Keratinocyte (primary cell): ENCODE data around the gene USP48. TPM values are rescaled to one million over a fixed set of nuclear protein-coding genes. Genes with fewer than 3 reads are reported as not detected.

ENCODE experiments used
- DNase-seq: peaks from one replicate; pipeline ENCODE4 v3.0.0-alpha.2; 2011; ENCODE audit warnings: low read depth, missing footprints, low spot score
- FAIRE-seq: peaks from 2 replicates; lab custom pipeline; 2011; peaks lifted over from hg19 to GRCh38; lab: Jason Lieb, UNC
- H2AFZ ChIP-seq: 2 replicates; pipeline ENCODE4 v1.6.0; 2012; ENCODE audit warnings: low read length, control low read depth, inconsistent platforms; ENCODE audit not compliant: control insufficient read depth
- H3K27ac ChIP-seq: 2 replicates; pipeline ENCODE4 v1.5.1; 2011; ENCODE audit warnings: low read length; ENCODE audit not compliant: control insufficient read depth, insufficient read depth
- H3K27me3 ChIP-seq: 3 replicates; pipeline ENCODE4 v1.6.0; 2011; ENCODE audit warnings: low read length; ENCODE audit not compliant: control insufficient read depth, insufficient read depth; ENCODE audit errors: extremely low read depth
- H3K36me3 ChIP-seq, 2 experiments: 2 replicates in 1 of 2; 3 replicates in 1 of 2; pipeline ENCODE4 v1.5.1; 2011; ENCODE audit warnings: low read length in 2 of 2, mild to moderate bottlenecking in 1 of 2; ENCODE audit not compliant: control insufficient read depth in 2 of 2, insufficient read depth in 2 of 2; ENCODE audit errors: extremely low read depth in 1 of 2
- H3K4me1 ChIP-seq: 3 replicates; pipeline ENCODE4 v1.5.1; 2011; ENCODE audit warnings: low read length; ENCODE audit not compliant: control insufficient read depth, insufficient read depth; ENCODE audit errors: extremely low read depth
- H3K4me2 ChIP-seq: 3 replicates; pipeline ENCODE4 v1.6.0; 2011; ENCODE audit warnings: low read depth, low read length; ENCODE audit not compliant: control insufficient read depth, insufficient read depth; ENCODE audit errors: extremely low read depth
- H3K4me3 ChIP-seq, 3 experiments: fragments of 200-600 bp in 1 of 3; sonication (generic) in 1 of 3; 2 replicates in 2 of 3; 3 replicates in 1 of 3; pipeline ENCODE4 v1.5.1; 2011 to 2016; ENCODE audit warnings: low read length in 3 of 3, mild to moderate bottlenecking in 3 of 3, control low read depth in 2 of 3, inconsistent platforms in 1 of 3, low read depth in 1 of 3, mixed read lengths in 1 of 3, mixed run types in 1 of 3, moderate library complexity in 1 of 3; ENCODE audit not compliant: control insufficient read depth in 2 of 3, insufficient read depth in 2 of 3; ENCODE audit errors: extremely low read depth in 1 of 3
- H3K79me2 ChIP-seq: 2 replicates; pipeline ENCODE4 v1.6.0; 2012; ENCODE audit warnings: low read length; ENCODE audit not compliant: control insufficient read depth, insufficient read depth
- H3K9ac ChIP-seq: 3 replicates; pipeline ENCODE4 v1.6.0; 2011; ENCODE audit warnings: low read length; ENCODE audit not compliant: control insufficient read depth, insufficient read depth; ENCODE audit errors: extremely low read depth
- H3K9me1 ChIP-seq: 3 replicates; pipeline ENCODE4 v1.6.0; 2011; ENCODE audit warnings: low read length; ENCODE audit not compliant: control insufficient read depth, insufficient read depth; ENCODE audit errors: extremely low read depth
- H3K9me3 ChIP-seq: 2 replicates; pipeline ENCODE4 v1.5.1; 2012; ENCODE audit warnings: low read depth, low read length; ENCODE audit not compliant: control insufficient read depth
- H4K20me1 ChIP-seq: 3 replicates; pipeline ENCODE4 v1.6.0; 2011; ENCODE audit warnings: low read length; ENCODE audit not compliant: control insufficient read depth, insufficient read depth; ENCODE audit errors: extremely low read depth
- EZH2 ChIP-seq: IDR thresholded peaks from one replicate; pipeline ENCODE4 v1.6.1; 2012; ENCODE audit warnings: inconsistent platforms, mild to moderate bottlenecking, low read length, moderate library complexity
- dilution Hi-C: fragments of 300-500 bp; cut with MboI; formaldehyde crosslinking; loops from one replicate; pipeline ENCODE4 v1.7.0; 2020; ENCODE audit warnings: low sequenced_read_pairs; ENCODE audit not compliant: extremely low pct_ligation_motif_present
- polyA plus RNA-seq, 5 experiments: library from polyadenylated mRNA; depleted of rRNA in 3 of 5; stranded (reverse) in 3 of 5; stranded (forward) in 1 of 5; unstranded in 1 of 5; fragments of >200 nt; gene quantifications; 1 replicate in 1 of 5; 2 replicates in 3 of 5; 3 replicates in 1 of 5; pipeline versions ENCODE4 v1.2.1 to v1.2.3, GENCODE V29; 2011 to 2012; ENCODE audit warnings: missing spikeins in 2 of 5, low read depth in 1 of 5, low replicate concordance in 1 of 5
- TF ChIP-seq, protein P1 (sequence below), 3 experiments: IDR thresholded peaks in 1 of 3; conservative IDR thresholded peaks in 1 of 3; optimal IDR thresholded peaks in 1 of 3; 2 replicates in 2 of 3; 3 replicates in 1 of 3; pipeline versions ENCODE3 to v1.5.1; 2011; ENCODE audit warnings: low read length in 3 of 3, mild to moderate bottlenecking in 3 of 3, moderate library complexity in 2 of 3, control low read depth in 1 of 3, inconsistent platforms in 1 of 3; ENCODE audit not compliant: insufficient read depth in 2 of 3; ENCODE audit errors: extremely low read depth in 1 of 3

Gene USP48
- polyA plus RNA-seq, 1 donor (not counting 4 experiments of a cell fraction or from before 2014, with no cell fraction given), result 33.0 TPM

GRCh38 chr1:21685946-21686678 is 96.8 kb downstream of the USP48 start:
- Histone ChIP-seq H3K4me3 (no peak overlapping the region), H3K27me3 (no peaks in the 10 kb centered on the region), H3K9ac (no peak overlapping the region), H3K4me2 (no peak overlapping the region), H3K4me1 (no peaks in the 10 kb centered on the region), H3K79me2 (no peaks in the 10 kb centered on the region), H3K36me3 (peaks cover 16 to 19% of the 10 kb centered on the region in 2 experiments), H3K9me1 (no peaks in the 10 kb centered on the region), H3K27ac (no peak overlapping the region), H4K20me1 (no peaks in the 10 kb centered on the region), H3K9me3 (no peaks in the 10 kb centered on the region), H2AFZ (no peak overlapping the region)
- dilution Hi-C loops, result no loop called here
- DNase-seq (no peak), FAIRE-seq (no peak)
- TF ChIP-seq EZH2, result no peak
- TF ChIP-seq, protein P1, sequence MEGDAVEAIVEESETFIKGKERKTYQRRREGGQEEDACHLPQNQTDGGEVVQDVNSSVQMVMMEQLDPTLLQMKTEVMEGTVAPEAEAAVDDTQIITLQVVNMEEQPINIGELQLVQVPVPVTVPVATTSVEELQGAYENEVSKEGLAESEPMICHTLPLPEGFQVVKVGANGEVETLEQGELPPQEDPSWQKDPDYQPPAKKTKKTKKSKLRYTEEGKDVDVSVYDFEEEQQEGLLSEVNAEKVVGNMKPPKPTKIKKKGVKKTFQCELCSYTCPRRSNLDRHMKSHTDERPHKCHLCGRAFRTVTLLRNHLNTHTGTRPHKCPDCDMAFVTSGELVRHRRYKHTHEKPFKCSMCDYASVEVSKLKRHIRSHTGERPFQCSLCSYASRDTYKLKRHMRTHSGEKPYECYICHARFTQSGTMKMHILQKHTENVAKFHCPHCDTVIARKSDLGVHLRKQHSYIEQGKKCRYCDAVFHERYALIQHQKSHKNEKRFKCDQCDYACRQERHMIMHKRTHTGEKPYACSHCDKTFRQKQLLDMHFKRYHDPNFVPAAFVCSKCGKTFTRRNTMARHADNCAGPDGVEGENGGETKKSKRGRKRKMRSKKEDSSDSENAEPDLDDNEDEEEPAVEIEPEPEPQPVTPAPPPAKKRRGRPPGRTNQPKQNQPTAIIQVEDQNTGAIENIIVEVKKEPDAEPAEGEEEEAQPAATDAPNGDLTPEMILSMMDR (optimal IDR thresholded peaks at IDR 0.05 in 1 of 3, IDR thresholded peaks at IDR 0.05 in 1 of 3, conservative IDR thresholded peaks at IDR 0.05 in 1 of 3; ENCODE audit: extremely low read depth in 1 of 3, insufficient read depth in 2 of 3, low read length in 3 of 3), result no peak

- Histone ChIP-seq H3K9me3 (no peaks in the 10 kb centered on the region), H4K20me1 (no peaks in the 10 kb centered on the region), H2AFZ (no peak overlapping the region), H3K27me3 (no peaks in the 10 kb centered on the region), H3K27ac (no peak overlapping the region), H3K79me2 (no peaks in the 10 kb centered on the region), H3K9me1 (no peaks in the 10 kb centered on the region), H3K9ac (no peak overlapping the region), H3K4me3 (no peak overlapping the region), H3K36me3 (peaks cover 9 to 12% of the 10 kb centered on the region in 2 experiments), H3K4me2 (no peak overlapping the region), H3K4me1 (no peaks in the 10 kb centered on the region)
- DNase-seq, result no peak
- no peak for FAIRE-seq
- no peak for TF ChIP-seq EZH2
- TF ChIP-seq, protein P1 (optimal IDR thresholded peaks at IDR 0.05 in 1 of 3, IDR thresholded peaks at IDR 0.05 in 1 of 3, conservative IDR thresholded peaks at IDR 0.05 in 1 of 3; ENCODE audit: extremely low read depth in 1 of 3, insufficient read depth in 2 of 3, low read length in 3 of 3), result no peak
- dilution Hi-C loops, result no loop called here
Observed at GRCh38 chr1:21681426-21681825, 101.5 kb downstream of the USP48 start.
